HG02981 (cell line): ENCODE data around the gene ZNRF2.
"Not testable (repeated sequence)": the region's sequence is repeated elsewhere in the genome, so short reads cannot be mapped to it uniquely, and the experiment has no call there.

ENCODE experiments used
- ATAC-seq: cut with Tn5 transposase; IDR thresholded peaks from one replicate; pipeline ENCODE4 v1.9.1; 2021; ENCODE audit warnings: mild to moderate bottlenecking, moderate library complexity; ENCODE audit not compliant: unreplicated experiment

ZNRF2 gene

DNA sequence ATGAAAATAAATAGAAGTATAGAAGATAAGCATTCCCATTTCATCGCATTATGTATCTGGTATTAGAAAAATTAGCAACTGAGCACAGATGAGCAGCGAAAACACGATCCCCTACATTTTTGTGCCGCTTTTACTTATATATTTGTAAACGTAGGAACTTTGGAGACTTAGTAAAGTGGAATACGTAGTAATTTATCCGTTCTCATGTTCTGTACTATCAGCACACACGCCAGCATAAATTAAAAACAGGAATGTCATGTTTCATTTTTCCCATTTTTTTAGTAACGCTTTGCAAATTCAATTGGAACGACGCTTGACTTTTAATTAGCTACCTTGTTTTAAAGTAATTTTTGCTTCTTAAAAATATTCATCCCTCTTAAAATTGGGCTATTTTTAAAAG is 2.4 kb downstream of the ZNRF2 start:
- no peak for ATAC-seq

DNA sequence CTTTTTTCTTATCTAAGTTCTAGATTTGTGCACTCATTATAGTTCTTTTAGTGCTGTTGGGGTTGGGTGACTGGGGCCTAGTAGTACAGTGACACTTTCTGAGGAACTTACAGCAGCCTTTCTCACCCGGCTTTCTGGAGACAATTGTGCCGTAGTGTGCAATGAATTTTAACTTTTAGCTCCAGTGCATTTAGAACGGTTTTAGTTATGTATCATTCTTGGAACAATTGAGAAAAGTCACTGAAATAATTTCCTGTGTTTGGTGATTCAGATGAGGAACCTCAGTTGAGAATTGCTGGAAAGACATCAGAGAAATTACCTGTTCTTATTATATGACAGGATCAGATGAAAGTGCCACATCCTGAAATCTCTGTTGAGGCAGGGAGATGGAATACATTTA is 3.2 kb downstream of the ZNRF2 start:
- not testable (repeated sequence) for ATAC-seq

DNA sequence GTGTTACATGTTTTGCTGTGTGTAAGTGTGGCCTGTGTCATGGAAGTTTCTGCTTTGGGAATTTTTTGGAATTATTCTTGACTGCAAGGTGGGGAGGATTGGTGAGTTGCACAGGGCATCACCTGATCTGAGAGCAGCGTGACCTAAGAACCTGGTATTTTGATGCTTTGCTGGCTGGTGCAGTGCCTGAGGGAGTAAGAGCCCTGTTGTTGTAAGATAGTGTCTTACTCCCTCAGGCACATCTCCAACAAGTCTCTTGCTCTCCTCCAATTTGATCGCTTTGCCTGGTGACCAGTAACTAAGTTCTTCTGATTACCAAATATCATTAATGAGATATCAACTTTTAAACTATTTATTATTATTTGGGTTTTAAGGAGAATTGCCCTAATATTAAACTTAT is 5.2 kb downstream of the ZNRF2 start:
- ATAC-seq, result not testable (repeated sequence)

DNA sequence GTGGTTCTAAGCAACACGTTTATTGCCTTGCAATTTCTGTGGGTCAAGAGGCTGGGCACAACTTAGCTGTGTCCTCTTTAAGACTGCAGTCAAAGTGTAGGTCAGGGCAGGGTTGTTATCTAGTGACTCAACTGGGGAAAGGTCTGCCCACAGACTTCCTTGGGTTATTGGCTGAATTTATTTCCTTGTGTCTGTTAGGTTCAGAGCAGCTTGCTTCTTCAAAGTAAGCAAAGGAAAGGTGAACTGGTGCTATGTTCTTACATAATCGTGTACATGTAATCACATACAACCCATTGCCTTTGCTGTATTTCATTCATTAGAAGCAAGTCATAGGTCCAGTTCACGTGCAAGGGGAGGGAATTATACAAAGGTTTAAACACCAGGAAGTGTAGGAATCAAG is 5.9 kb downstream of the ZNRF2 start:
- ATAC-seq, result not testable (repeated sequence)

DNA sequence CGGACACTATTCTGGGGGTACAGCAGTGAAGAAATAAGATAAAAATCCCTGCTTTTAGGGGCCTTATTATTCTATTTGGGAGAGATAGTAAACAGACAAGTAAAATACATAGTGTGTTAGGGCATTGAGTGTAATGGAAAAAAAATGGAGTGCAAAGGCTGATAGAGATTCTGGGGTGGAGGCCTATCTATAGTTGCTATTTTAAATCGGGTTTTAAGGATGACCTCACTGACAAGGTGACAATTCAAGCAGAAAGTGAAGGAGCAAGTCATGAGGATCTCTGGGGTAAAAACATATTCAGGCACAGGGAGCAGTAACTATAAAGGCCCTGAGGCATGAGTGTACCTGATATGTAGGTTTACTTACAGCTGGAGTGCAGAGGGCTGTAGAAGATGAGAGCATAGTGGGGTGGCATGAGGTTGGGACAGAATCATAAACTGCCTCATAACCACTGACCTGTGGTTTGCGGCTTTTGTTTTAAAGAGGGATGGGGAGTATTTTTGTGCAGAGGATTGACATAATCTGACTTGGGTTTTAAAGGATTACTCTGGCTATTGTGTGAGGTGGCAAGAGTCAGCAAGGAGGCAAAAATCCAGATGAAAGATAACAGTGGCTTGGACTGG is 8.1 kb downstream of the ZNRF2 start:
- ATAC-seq, result not testable (repeated sequence)

DNA sequence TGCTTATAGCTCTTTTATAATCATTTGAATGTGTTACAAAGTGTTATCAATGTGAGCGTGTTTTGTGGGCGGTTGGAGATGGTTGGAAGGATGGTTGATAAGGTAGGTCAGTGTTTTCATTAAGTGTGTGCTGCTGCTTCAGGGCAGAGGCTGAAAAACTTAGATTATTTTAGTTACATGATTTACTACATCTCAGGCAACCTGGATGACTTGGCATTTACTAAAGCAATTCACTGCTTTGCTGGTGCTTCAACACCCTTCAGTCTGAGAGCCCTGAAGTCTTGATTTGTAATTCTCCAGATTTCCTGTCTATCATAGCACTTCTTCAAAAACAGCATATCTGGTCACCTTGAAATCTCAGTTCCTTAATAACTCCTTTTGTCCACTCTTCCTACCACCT is 11.9 kb downstream of the ZNRF2 start:
- not testable (repeated sequence) for ATAC-seq

DNA sequence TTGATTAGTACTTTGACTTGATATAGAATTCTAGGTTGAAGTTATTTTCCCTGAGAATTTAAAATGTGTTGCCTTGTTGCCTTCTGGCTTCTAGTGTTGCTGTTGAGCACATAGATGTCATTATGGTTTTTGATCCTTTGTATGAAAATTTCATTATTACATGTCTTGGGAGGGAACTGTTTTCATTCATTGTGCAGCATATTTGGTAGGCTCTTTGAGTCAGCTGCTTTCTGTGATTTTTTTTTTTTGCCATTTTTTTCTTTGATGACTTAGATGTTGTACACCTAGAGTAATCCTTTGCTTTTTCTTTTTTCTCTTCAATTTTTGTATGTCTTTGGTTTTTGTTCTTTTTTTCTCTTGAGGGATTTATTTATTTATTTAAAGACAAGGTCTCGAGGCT is 13.1 kb downstream of the ZNRF2 start:
- not testable (repeated sequence) for ATAC-seq

DNA sequence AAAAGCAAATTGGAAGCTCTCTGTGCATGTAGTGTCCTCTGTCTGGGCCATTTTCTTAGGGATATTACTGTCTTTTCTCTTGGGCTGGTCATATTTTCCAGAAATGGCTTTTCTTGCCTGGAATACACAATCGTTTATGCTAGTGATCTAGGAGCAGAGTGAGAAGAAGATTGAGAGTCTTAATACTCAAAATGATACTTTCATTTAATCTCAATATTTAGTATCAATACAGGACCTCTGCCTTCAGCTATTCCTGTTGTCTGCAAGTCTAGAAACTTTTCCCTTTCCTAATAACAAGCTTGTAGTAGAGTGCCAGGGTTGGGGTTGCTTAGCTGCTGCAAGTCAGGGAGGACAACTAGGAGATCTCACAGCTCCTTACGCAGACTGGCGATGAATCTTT is 14.0 kb downstream of the ZNRF2 start:
- not testable (repeated sequence) for ATAC-seq

DNA sequence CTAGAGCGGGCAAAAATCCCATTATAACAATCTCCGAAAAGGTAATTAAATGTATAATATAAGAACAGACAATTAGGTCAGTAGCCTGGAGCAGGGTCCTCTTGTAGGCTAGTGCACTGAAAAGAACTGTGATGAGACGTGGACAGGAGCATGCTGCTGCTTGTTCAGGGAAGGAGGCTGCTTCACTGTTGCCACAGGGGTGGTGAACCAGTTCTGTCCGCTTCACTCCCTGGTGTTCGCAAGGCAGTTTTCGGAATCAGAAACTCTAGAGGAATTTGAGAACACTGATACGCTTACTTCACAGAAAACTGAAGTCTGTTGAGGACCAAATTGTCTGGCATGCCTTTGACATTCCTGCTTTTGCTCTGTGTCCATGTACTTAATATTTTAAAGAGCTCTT is 17.4 kb downstream of the ZNRF2 start:
- no peak for ATAC-seq

DNA sequence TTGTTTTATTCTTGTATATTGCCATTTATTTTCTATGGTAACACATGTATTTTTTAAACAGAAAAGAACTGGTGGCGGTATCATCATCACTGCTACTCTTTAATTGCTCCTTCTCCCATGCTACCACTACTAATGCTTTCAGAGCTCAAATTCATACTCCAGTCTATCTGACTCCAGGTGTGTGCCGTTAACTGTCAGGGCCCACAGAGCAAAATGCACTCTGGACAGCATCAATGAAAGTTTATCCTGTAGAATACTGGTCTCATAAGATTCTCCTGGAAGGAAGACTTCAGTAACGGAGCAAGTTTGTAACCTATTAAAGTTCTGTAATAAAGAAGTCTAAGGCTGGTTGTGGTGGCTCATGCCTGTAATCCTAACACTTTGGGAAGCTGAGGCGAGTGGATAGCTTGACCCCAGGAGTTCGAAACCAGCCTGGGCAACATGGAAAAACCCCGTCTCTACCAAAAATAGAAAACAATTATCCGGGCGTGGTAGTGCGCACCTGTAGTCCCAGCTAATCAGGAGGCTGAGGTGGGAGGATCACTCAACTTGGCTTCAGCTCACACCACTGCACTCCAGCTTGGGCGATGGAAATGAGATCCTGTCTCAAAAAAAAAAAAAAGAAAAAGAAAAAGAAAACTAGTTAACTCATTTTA is 18.4 kb downstream of the ZNRF2 start:
- no peak for ATAC-seq

DNA sequence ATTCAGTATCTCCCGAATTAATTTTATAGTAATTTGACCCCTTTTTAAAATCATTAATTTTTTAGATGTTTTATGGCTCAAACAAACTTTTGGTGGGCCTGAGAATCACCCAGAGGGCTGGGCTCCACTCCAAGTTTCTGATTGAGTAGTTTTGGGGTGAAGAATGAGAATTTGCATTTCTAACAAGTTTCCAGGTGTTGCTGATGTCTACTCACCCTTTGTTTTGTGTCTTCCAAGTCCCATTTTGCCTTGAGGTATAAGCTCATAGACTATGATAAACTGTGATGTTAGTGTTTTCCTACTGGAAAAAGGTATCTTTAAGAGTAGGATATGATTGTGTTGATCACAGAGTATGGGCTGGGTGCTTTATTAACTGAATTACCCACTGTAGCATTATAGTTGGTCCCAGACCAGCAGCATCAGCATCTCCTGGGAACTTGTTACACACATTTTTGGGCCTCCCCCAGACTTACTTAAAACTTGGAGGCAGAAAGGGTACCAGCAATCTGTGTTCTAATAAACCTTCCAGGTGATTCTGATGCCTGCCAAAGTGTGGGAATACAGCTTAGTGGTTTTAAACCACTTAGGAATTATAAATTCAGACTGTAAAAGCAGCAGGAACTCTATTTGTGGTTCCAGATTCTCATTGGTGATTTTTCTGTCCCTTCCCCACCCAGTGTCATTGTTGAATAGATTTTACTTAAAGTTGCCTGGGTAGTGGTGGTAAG is 19.1 kb downstream of the ZNRF2 start:
- no peak for ATAC-seq

DNA sequence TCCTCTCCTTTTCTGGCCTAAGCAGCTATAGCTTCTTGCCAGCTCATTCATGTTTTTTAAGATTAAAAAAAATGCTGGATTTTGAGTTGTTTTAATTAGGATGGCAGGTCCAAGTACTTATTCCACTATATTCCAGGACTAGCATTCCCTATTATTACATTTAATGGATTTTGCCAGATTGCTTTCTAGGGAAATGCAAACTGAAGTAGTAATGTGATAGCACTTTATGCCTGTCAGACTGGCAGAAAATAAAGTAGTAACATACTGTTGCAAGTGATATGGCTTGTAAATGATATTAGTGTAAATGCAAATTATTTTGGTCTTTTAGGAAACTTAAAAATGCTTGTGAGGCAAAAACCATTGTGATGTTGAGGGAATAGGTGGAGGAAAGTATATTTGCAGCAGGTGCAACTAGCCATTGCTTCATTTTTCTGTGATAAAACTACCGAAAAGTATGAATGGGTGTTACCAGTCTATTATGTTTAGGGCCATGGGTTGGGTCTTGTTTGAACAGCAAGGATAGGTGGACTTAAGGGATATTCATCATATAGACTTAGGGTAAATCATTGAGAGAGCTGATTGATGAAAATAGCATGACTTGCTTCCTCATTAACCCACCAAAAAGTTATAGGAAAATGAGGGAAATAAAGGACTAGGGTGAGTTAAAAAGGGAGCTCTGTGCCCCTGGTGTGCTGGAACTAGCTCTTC is 19.9 kb downstream of the ZNRF2 start:
- no peak for ATAC-seq

DNA sequence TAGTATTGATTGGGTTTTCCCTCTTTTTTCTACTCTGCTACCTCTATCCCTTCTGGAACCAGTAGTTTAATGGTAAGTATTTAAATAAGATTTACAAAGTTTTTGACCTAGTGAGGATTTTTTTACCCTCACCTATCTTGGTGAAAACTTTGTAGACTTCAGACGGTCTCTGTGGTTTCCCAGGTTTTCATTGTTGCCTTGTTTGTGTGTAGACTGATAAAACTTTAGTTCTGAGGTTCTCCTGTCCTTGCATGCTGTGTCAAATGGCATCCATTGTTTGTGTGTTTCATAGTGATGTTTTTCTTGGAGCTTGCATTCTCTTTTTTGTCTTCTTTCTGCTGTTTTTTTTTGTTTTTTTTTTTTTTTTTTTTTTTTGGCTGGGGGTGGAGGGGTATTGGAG is 22.6 kb downstream of the ZNRF2 start:
- no peak for ATAC-seq

GRCh38 chr7:30308389-30308788 is 24.0 kb downstream of the ZNRF2 start:
- no peak for ATAC-seq

DNA sequence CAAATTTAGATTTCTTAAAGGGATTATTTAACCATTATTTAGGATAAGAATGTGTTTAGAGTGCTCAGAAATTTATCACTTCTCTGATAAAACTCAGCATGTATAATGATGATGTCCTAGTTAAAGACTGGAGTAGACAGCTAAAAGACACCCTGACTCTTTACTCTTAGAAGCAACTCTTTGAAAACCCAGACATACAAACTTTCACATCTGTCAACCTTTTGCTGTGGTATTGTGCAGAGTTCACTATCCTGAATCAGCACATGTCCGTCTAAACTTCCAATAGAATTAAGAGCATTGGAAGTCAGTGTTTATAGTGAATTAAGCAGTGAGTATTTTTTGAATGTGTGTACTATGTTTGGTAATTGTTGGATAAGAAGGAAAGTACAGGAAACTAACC is 24.9 kb downstream of the ZNRF2 start:
- no peak for ATAC-seq

- ATAC-seq, result no peak
Observed at GRCh38 chr7:30309842-30310435, 25.5 kb downstream of the ZNRF2 start.

GRCh38 chr7:30310674-30311362 is 26.4 kb downstream of the ZNRF2 start:
- ATAC-seq, result no peak

DNA sequence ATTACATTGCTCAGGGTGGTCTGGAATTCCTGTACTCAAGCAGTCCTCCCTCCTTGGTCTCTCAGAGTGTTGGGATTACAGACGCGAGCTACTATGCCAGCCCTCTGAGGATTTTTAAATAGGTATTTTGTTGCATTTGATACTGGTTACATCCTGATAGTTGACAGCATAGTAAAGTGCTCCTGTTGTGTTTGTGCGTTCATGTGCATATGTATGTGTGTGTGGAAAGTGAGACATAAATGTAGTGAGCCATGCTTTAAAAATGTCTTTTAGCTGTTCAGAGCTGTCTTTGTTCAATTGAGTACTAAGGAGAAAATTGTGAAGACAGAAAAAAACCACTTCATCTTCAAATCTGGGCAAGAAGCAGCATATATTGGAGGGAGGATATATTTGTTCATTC is 27.8 kb downstream of the ZNRF2 start:
- no peak for ATAC-seq

GRCh38 chr7:30313348-30313747 is 29.0 kb downstream of the ZNRF2 start:
- no peak for ATAC-seq

DNA sequence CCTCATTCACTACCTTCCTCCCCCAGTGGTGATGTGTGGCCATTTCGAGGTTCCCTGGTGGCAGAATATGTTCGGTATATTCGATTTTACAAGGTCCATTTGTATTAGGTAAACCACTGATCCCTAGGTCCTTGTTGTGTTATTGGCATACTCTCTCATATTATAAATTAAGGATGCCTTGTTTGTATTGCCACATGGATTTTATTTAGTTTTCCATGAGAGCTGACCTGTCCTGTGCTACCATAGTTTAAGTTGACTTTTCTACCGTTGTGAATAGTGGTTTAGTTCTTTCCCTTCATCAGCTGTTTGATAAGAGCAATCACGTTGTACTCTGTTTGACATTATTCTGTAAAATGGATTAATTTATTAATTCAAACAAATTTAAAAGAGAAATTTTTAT is 29.4 kb downstream of the ZNRF2 start:
- ATAC-seq, result no peak

- ATAC-seq, result no peak
Observed at GRCh38 chr7:30315589-30315988, 31.2 kb downstream of the ZNRF2 start.
